HG03139 (cell line): ENCODE results near the gene AGBL1.

ENCODE experiments used
- ATAC-seq: cut with Tn5 transposase; IDR thresholded peaks from one replicate; pipeline ENCODE4 v1.9.1; 2021; ENCODE audit not compliant: unreplicated experiment

Gene AGBL1

GRCh38 chr15:86571873-86572272, 492.2 kb downstream of the AGBL1 start:
- no peak for ATAC-seq

GRCh38 chr15:86572368-86572841, 492.7 kb downstream of the AGBL1 start:
- no peak for ATAC-seq

GRCh38 chr15:86573476-86573875, 493.8 kb downstream of the AGBL1 start:
- ATAC-seq, result no peak

- no peak for ATAC-seq
Observed at GRCh38 chr15:86588413-86588812, 508.7 kb downstream of the AGBL1 start.

- no peak for ATAC-seq
Observed at GRCh38 chr15:86590461-86590860, 510.8 kb downstream of the AGBL1 start.

GRCh38 chr15:86591158-86591557, 511.5 kb downstream of the AGBL1 start:
- ATAC-seq, result no peak

GRCh38 chr15:86591994-86592735, 512.5 kb downstream of the AGBL1 start:
- no peak for ATAC-seq

- ATAC-seq, result no peak
Observed at GRCh38 chr15:86595741-86596140, 516.1 kb downstream of the AGBL1 start.

- ATAC-seq, result no peak
Observed at GRCh38 chr15:86603466-86603865, 523.8 kb downstream of the AGBL1 start.

GRCh38 chr15:86608461-86609205, 529.0 kb downstream of the AGBL1 start:
- no peak for ATAC-seq

- ATAC-seq, result no peak
Observed at GRCh38 chr15:86609275-86609674, 529.6 kb downstream of the AGBL1 start.

GRCh38 chr15:86610038-86610437, 530.4 kb downstream of the AGBL1 start:
- ATAC-seq, result no peak

- no peak for ATAC-seq
Observed at GRCh38 chr15:86611417-86612040, 531.9 kb downstream of the AGBL1 start.

- no peak for ATAC-seq
Observed at GRCh38 chr15:86615411-86615810, 535.7 kb downstream of the AGBL1 start.

GRCh38 chr15:86615816-86616215, 536.1 kb downstream of the AGBL1 start:
- no peak for ATAC-seq

- ATAC-seq, result no peak
Observed at GRCh38 chr15:86616771-86617170, 537.1 kb downstream of the AGBL1 start.

GRCh38 chr15:86620157-86620556, 540.5 kb downstream of the AGBL1 start:
- ATAC-seq, result no peak

- ATAC-seq, result no peak
Observed at GRCh38 chr15:86620641-86621349, 541.1 kb downstream of the AGBL1 start.

GRCh38 chr15:86623236-86623635, 543.6 kb downstream of the AGBL1 start:
- ATAC-seq, result no peak

- no peak for ATAC-seq
Observed at GRCh38 chr15:86624261-86625036, 544.8 kb downstream of the AGBL1 start.
